LNCaP clone FGC (cell line): ENCODE measurements around the gene RAB8A.
A peak's percentile ranks its signal among the peaks of the same experiment; 100 is the strongest.

Experiments
- DNase-seq: peaks from one replicate; pipeline ENCODE4 v3.0.0-alpha.2; 2011; ENCODE audit warnings: low read depth
- H3K4me3 ChIP-seq: 2 replicates; pipeline ENCODE4 v1.5.1; 2011; ENCODE audit warnings: mild to moderate bottlenecking, low read depth, low read length, control low read depth
- CTCF ChIP-seq: IDR thresholded peaks from 2 replicates; pipeline ENCODE4 v1.5.1; 2012; ENCODE audit warnings: mild to moderate bottlenecking; ENCODE audit not compliant: control insufficient read depth, insufficient read depth; ENCODE audit errors: extremely low read depth

The RAB8A gene

GRCh38 chr19:16111160-16111908, at the start of gene RAB8A:
Gene RAB8A (plus strand): TSS chr19:16111889. CDS start chr19:16111902, 13 bp downstream.
- peak; percentile 94 for TF ChIP-seq CTCF
- peak; percentile 97 for DNase-seq
- H3K4me3 ChIP-seq = peak within 1 kb of the TSS; percentile 79

- DNase-seq = no peak
- no peak for TF ChIP-seq CTCF
- H3K4me3 ChIP-seq = no peak overlapping the region
These were observed 49.7 kb upstream of the RAB8A start for GRCh38 chr19:16061943-16062342.

GRCh38 chr19:16062789-16063188, 48.9 kb upstream of the RAB8A start:
- TF ChIP-seq CTCF = peak; percentile 75
- H3K4me3 ChIP-seq = no peak overlapping the region
- no peak for DNase-seq

GRCh38 chr19:16064209-16064889, 47.3 kb upstream of the RAB8A start:
- TF ChIP-seq CTCF = no peak
- no peak for DNase-seq
- no peak overlapping the region for H3K4me3 ChIP-seq

- TF ChIP-seq CTCF = peak; percentile 31
- no peak for DNase-seq
- peak overlapping the region; percentile 67 for H3K4me3 ChIP-seq
These were observed 45.0 kb upstream of the RAB8A start for GRCh38 chr19:16066611-16067104.

GRCh38 chr19:16067205-16067938, 44.3 kb upstream of the RAB8A start:
- peak overlapping the region; percentile 67 for H3K4me3 ChIP-seq
- TF ChIP-seq CTCF = no peak
- peak; percentile 67 for DNase-seq
